Right lung (tissue), 10 donors: Measurements from ENCODE around the gene CD40. TPM values are rescaled to one million over a fixed set of nuclear protein-coding genes. Genes with fewer than 3 reads are reported as not detected.
A peak's percentile ranks its signal among the peaks of the same experiment; 100 is the strongest.

Experiments used
- DNase-seq, 2 donors: peaks; one replicate each; pipeline ENCODE4 v3.0.0-alpha.2; 2013
- long read RNA-seq, 8 donors: transcript quantifications; one replicate each; lab custom pipeline, GENCODE V29; 2026
- polyA plus RNA-seq, 5 donors: library from polyadenylated mRNA; unstranded; fragments of 120-200 nt; gene quantifications; one replicate each; pipeline versions ENCODE4 v1.2.1 to v1.2.3, GENCODE V29; 2013; ENCODE audit warnings: inconsistent platforms in 1 of 5, low replicate concordance in 1 of 5; ENCODE audit not compliant: insufficient read length in 5 of 5, insufficient read depth in 1 of 5

The CD40 gene
- polyA plus RNA-seq, result 10 to 100 TPM; 13.7 to 19.4 (median 17.1) TPM
- long read RNA-seq, donor 1, partial matches to known transcripts, result 0 of 3 reads
- long read RNA-seq, donor 1, other reads (novel, unspliced or antisense), result 0 of 3 reads
- long read RNA-seq, donor 2, partial matches to known transcripts, result 0 of 3 reads
- long read RNA-seq, donor 2, other reads (novel, unspliced or antisense), result 0 of 3 reads
- long read RNA-seq, donor 3, partial matches to known transcripts, result 19 of 21 reads
- long read RNA-seq, donor 3, other reads (novel, unspliced or antisense), result 0 of 21 reads
- long read RNA-seq, donor 4, partial matches to known transcripts, result 0 of 2 reads
- long read RNA-seq, donor 4, other reads (novel, unspliced or antisense), result 0 of 2 reads
- long read RNA-seq, donor 5, partial matches to known transcripts, result 0 of 6 reads
- long read RNA-seq, donor 5, other reads (novel, unspliced or antisense), result 0 of 6 reads
- long read RNA-seq, donor 6, partial matches to known transcripts, result 14 of 18 reads
- long read RNA-seq, donor 6, other reads (novel, unspliced or antisense), result 0 of 18 reads
- long read RNA-seq, donor 7, partial matches to known transcripts, result 0 of 3 reads
- long read RNA-seq, donor 7, other reads (novel, unspliced or antisense), result 0 of 3 reads
- long read RNA-seq, donor 8, partial matches to known transcripts, result 0 of 4 reads
- long read RNA-seq, donor 8, other reads (novel, unspliced or antisense), result 0 of 4 reads

DNA sequence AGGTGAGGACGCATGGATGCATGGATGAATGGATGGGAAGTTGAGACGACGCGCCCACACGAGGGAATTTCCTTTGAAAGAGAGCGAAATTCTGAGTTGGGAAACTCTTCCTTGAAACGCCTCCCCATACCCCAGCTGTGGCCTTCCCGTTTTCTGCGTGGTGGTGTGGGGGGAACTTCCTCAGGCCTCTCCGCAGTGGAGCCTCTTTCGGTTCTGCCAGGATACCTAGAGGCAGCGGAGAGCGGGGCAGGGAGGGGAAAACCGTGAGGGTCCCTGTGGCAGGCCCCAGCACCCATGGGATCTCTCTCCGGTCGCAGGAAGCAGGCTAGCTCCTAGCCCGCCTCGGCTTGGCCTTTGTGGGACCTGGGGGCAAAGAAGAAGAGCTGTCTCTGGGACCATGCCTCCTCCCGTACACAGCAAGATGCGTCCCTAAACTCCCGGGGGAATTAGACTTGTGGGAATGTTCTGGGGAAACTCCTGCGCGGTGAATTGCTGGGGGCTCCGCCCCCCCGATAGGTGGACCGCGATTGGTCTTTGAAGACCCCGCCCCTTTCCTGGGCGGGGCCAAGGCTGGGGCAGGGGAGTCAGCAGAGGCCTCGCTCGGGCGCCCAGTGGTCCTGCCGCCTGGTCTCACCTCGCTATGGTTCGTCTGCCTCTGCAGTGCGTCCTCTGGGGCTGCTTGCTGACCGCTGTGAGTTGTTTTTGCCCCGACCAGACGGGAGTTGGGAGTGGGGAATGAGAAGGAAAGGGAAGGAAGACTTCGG, at the start of gene CD40:
CD40 (plus strand) TSS at position 611 of the 764 bp plus-strand sequence; CDS start at position 641, 30 bp downstream.
- DNase-seq, result peak; percentile 43 to 62

- DNase-seq, result no peak
Measured at GRCh38 chr20:46070215-46070900, 47.8 kb upstream of the CD40 start.

GRCh38 chr20:46071573-46071972, 46.5 kb upstream of the CD40 start:
- DNase-seq, result no peak

DNA sequence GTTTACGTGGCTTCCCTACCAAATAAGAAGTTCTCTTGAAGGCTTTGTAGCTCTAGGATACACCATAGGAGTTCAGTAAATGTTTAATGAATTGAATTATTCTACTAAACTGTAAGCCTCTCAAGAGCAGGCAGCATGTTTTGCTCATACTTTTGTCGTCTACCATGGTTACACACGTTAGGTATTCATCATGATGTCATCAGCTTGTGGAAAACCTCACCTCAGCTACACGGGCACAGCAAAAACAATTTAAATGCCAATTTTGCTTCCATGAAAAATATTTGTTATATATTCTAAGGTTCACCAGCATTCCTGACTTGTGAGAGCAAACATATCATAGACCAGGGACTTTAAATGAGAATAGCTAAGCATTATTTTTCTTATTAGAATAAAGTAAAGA, 45.1 kb upstream of the CD40 start:
- DNase-seq, result no peak

DNA sequence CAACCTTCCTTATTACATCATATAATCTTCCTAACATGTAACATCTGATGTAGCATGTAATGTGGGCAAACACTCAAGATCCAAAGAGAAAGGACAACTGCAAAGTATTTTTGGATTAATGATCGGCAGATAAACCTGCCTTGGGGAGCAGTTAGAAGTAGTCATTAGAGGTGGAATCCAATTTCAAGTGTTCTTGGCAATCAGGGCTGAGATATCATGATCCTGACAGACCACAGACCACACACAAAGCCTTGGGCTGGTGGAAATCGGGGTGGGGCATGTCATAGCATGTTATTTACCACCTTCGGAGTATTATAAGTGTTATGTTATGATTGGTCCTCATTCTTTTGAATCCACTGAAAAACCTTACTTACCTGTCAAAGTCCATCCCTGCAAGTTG, 44.7 kb upstream of the CD40 start:
- DNase-seq, result no peak

DNA sequence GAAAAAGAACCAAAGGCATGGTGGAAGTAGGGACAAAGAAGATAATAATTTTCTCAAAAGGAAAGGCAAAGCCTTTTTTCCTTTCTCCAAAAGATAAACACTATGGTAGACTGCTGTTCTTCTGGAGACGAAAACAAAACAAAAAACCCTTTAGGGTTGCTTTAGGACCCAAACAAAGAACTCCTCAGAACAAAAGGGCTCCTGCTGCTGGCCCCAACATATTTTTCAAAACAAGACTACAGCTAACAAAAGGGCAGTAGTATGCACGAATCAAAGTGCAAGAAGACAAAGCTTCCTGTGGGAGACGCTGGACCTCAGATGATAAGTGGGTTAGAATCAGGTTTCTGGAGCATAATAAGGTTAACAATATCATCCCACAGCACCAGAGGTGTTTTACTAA, 44.1 kb upstream of the CD40 start:
- DNase-seq, result no peak

GRCh38 chr20:46076806-46077205, 41.3 kb upstream of the CD40 start:
- DNase-seq, result no peak

DNA sequence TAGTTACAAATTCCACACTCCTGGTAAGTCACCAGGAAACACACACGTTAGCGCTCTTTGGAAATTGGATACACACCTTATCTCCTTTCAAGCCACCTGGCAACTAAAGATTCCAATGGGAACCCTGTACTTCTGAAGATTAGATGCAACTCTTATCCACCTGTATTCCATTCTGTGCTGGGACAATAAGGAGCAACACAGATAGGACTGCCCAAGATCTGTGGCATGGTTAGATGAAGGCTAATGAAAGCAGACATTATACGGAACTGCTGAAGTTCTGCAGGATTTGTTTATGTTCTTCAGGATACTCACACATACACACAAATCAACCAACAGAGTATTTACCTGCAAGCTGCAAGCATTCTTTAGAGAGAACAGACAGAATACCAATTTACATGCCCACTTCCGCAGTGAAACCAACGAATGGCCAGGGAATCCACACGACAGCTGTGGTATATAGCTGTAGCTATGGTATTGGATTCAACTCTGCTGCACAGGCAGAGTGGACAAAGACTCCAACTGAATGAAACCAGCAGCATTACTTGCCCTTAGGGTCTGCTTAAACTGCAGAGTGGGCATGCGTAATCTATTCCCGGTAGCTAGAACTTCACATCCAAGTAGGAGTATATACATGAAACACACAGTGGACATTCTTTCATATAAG, 40.3 kb upstream of the CD40 start:
- DNase-seq, result no peak

DNA sequence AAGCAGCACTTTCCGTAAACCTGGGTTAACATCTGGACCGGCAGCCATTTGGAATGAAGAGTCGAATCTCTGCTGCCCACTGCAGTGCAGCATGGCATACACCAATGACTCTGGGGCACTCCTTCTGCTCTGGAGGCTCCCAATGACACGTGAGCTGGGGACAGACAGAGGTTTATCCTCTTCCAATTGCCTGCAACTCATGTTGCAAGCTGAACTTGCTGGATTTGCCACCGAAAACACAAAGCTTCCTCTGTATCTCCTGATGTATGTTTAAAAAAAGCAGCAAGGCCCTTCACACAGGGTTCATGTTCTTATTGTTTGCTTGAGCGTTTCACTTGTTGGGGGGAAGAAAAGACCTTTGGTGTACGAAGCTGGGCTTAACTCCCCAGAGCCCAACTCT, 39.2 kb upstream of the CD40 start:
- DNase-seq, result no peak

- DNase-seq, result no peak
Measured at GRCh38 chr20:46081074-46081473, 37.0 kb upstream of the CD40 start.

DNA sequence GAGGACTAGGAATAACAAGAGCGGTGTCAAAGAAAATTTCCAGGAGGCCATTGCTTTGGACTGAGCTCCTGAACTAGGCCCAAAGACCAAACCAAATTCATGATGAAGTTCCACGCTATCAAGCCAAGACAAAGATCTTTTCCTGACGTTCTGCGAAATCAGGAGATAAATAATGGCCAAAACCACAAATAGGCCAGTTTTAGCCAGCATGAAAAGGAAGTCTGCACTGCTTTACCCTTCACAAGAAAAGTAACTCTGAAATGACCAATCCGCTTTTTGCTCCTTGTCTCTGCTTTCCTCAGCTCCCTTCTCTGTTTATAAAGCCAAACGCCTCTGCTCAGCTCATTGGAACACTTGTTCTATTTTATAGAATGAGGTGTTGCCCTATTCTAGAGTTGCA, 35.0 kb upstream of the CD40 start:
- no peak for DNase-seq

GRCh38 chr20:46083531-46084061, 34.5 kb upstream of the CD40 start:
- no peak for DNase-seq

- no peak for DNase-seq
Measured at GRCh38 chr20:46084805-46085178, 33.3 kb upstream of the CD40 start.

GRCh38 chr20:46085179-46085851, 32.8 kb upstream of the CD40 start:
- peak; percentile 42 to 62 for DNase-seq

DNA sequence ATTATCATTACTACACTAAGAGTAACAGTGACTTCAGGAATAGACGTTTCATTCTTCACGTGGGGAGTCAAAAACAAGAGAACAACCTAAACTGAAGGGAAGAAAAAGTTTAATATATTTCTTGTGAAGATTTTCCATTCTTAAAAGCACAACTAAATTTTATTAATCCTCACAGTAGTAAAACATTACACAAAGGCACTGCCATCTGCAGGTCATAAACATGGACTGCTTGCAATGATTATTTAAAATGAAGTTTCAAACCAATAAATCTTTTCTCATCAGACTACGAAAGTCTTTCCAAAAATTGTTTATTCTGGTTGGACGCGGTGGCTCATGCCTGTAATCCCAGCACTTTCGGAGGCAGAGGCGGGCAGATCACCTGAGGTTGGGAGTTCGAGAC, 31.0 kb upstream of the CD40 start:
- no peak for DNase-seq

GRCh38 chr20:46088409-46089166, 29.5 kb upstream of the CD40 start:
- no peak for DNase-seq

DNA sequence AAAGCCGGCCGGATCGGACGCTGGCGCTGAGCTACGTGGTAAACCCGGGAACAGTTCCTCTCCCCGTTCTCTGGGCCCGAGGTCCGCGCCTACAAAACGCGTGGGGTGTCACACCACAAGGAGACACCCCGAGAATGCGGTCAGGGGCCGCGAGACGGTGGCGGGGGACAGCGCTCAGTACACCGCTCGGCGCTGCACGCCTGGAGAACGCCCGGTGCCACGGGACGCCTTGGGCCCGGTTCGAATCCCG, 29.0 kb upstream of the CD40 start:
- no peak for DNase-seq

DNA sequence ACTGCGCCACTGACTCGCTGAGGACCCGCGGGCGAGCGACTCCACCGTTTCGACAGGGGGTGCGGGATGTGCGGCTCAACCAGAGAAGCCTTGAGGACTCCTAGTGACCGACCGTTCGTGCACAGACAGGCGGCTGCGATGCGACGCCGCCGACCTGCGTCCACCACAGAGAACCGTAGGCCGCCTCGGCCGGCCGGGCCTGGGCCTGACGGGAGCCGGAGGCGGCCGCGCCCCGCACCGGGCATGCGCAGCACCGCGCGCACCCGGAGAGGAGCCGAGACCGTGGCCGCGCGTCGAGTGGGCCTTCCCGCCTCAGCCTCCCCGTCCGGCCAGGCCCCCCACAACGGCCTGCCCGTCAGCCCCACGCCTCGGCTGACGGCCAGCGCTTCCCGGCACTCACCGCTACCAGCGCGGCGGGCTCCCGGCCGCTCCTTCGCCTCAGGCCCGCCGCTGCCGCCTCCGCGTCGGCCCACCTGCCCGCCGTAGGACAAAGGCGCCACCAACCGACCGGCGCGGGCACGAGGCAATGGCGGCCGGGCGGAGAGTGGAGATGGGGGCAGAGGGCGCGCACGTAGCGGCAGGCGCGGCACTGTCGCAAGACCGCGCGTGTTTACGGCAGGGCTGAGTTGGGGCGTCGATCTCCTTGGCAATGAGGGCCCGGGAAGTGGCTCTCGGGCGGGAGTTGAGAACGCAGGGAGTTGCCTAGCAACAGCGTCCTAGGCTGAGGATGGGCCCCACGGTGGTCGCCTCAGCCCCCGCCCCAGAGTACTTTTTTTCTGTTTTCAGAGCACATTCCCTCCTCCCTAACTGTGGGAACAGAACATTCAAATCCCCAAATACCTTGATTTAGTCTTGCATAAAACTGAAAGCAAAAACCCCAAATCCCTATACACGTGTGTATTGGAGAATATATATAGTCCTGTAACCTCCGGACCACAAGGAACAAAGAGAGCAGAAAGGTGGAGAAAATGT, 28.4 kb upstream of the CD40 start, which contains the start of gene NCOA5:
NCOA5 (minus strand) TSS at position 546 of the 972 bp plus-strand sequence. CDS start 10,538 bp downstream, outside the sequence.
- peak; percentile 95 for DNase-seq
